Esophagus muscularis mucosa (tissue), 4 donors: Measurements from ENCODE around the gene PRR9. TPM values are rescaled to one million over a fixed set of nuclear protein-coding genes. Genes with fewer than 3 reads are reported as not detected.
"Not testable (repeated sequence)": the region's sequence is repeated elsewhere in the genome, so short reads cannot be mapped to it uniquely, and the experiment has no call there.

Experiments used
- DNase-seq: peaks from one replicate; pipeline ENCODE4 v3.0.0-alpha.2; 2017; ENCODE audit errors: extremely low spot score
- H3K27ac ChIP-seq, 4 donors: fragments of 200-600 bp; sonication (generic); replicated peaks in 1 of 4; 1 replicate in 3 of 4; 2 replicates in 1 of 4; pipeline ENCODE4 v1.5.1; 2016 to 2019; ENCODE audit warnings: mild to moderate bottlenecking in 1 of 4
- H3K27me3 ChIP-seq, 4 donors: fragments of 200-600 bp; sonication (generic); one replicate each; pipeline versions ENCODE4 v1.5.1 to v1.6.0; 2016 to 2019
- H3K36me3 ChIP-seq, 4 donors: fragments of 200-600 bp; sonication (generic); one replicate each; pipeline ENCODE4 v1.5.1; 2016 to 2019
- H3K4me1 ChIP-seq, 4 donors: fragments of 200-600 bp; sonication (generic); one replicate each; pipeline ENCODE4 v1.5.1; 2016 to 2019
- H3K4me3 ChIP-seq, 4 donors: fragments of 200-600 bp; sonication (generic); 1 replicate in 2 of 4; 2 replicates in 2 of 4; pipeline ENCODE4 v1.5.1; 2016 to 2019; ENCODE audit warnings: mild to moderate bottlenecking in 4 of 4, moderate library complexity in 1 of 4
- H3K9me3 ChIP-seq, 4 donors: fragments of 200-600 bp; sonication (generic); 1 replicate in 3 of 4; 2 replicates in 1 of 4; pipeline ENCODE4 v1.5.1; 2016 to 2019
- EP300 ChIP-seq: sonication (generic); formaldehyde crosslinking; IDR thresholded peaks from one replicate; pipeline ENCODE4 v1.6.1; 2017; ENCODE audit warnings: antibody characterized with exemption
- POLR2A ChIP-seq: fragments of 450-650 bp; IDR thresholded peaks from one replicate; pipeline ENCODE4 v1.6.1; 2017; ENCODE audit warnings: antibody characterized with exemption, moderate library complexity, mild to moderate bottlenecking, low read depth
- POLR2AphosphoS5 ChIP-seq, 2 donors: sonication (generic); formaldehyde crosslinking; IDR thresholded peaks; one replicate each; pipeline ENCODE4 v1.6.1; 2017; ENCODE audit warnings: antibody characterized with exemption in 2 of 2
- WGBS: methylation state at CpG from one replicate; pipeline ENCODE4 v1.1.5; 2018; 5-methylcytosine and 5-hydroxymethylcytosine counted together
- intact Hi-C: fragments of 100-400 bp; cut with DNase I; formaldehyde crosslinking; loops from one replicate; pipeline ENCODE4 v1.15.1; 2023
- total RNA-seq, 4 donors: library from RNA; depleted of rRNA; stranded (reverse); fragments of >200 nt; gene quantifications; one replicate each; pipeline versions ENCODE4 v1.1.0 to v1.2.1, GENCODE V29; 2016
- TF ChIP-seq, protein P1 (sequence below), 3 experiments: fragments of 200-600 bp in 2 of 3; fragments of 450-650 bp in 1 of 3; sonication (generic) in 2 of 3; IDR thresholded peaks; one replicate each; pipeline ENCODE4 v1.5.1; 2017 to 2019; ENCODE audit warnings: antibody characterized with exemption in 3 of 3, mild to moderate bottlenecking in 2 of 3, moderate library complexity in 1 of 3

Gene PRR9, protein sequence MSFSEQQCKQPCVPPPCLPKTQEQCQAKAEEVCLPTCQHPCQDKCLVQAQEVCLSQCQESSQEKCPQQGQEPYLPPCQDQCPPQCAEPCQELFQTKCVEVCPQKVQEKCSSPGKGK
- 1 to 10 TPM in 1 of 4 donors, not detected in 3; 1.2 TPM for total RNA-seq

DNA sequence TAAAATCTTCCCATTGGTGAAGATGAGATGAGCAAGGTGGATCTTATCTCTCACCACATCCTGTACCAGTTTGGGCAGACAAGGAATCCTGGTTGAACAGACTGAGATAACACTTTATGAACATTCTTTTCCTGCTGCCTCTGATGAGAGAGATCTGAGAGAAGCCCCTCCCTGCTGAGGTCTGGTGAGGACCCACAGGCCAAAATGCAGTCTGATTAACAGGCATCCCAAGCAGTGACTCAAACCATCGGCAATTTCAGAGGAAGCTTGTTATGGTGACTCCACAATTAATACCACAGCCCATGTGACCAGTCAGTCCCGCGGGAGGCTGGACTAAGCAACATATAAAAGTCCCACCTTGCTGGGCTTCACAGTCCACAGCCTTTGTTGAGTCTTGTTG, at the start of gene PRR9:
Gene PRR9, plus strand, starts transcription at position 373 of the 400 bp plus-strand sequence. CDS start 561 bp downstream, outside the sequence.
- H3K27ac ChIP-seq, result no peak within 1 kb of the TSS
- WGBS, result 92% methylated on average over 3 of the region's 3 CpGs
- H3K4me1 ChIP-seq, result no peaks in the 10 kb centered on the region
- H3K9me3 ChIP-seq, result no peaks in the 10 kb centered on the region
- no peak within 1 kb of the TSS for H3K4me3 ChIP-seq
- no peak for TF ChIP-seq POLR2A
- TF ChIP-seq EP300, result no peak
- TF ChIP-seq, protein P1, sequence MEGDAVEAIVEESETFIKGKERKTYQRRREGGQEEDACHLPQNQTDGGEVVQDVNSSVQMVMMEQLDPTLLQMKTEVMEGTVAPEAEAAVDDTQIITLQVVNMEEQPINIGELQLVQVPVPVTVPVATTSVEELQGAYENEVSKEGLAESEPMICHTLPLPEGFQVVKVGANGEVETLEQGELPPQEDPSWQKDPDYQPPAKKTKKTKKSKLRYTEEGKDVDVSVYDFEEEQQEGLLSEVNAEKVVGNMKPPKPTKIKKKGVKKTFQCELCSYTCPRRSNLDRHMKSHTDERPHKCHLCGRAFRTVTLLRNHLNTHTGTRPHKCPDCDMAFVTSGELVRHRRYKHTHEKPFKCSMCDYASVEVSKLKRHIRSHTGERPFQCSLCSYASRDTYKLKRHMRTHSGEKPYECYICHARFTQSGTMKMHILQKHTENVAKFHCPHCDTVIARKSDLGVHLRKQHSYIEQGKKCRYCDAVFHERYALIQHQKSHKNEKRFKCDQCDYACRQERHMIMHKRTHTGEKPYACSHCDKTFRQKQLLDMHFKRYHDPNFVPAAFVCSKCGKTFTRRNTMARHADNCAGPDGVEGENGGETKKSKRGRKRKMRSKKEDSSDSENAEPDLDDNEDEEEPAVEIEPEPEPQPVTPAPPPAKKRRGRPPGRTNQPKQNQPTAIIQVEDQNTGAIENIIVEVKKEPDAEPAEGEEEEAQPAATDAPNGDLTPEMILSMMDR (IDR thresholded peaks at IDR 0.05), result no peak
- TF ChIP-seq POLR2AphosphoS5 (IDR thresholded peaks at IDR 0.05), result no peak
- intact Hi-C loops, result no loop called here
- peaks cover 0 to 5% (median 0%) of the 10 kb centered on the region in 4 donors for H3K27me3 ChIP-seq
- no peak for DNase-seq
- H3K36me3 ChIP-seq, result no peaks in the 10 kb centered on the region

DNA sequence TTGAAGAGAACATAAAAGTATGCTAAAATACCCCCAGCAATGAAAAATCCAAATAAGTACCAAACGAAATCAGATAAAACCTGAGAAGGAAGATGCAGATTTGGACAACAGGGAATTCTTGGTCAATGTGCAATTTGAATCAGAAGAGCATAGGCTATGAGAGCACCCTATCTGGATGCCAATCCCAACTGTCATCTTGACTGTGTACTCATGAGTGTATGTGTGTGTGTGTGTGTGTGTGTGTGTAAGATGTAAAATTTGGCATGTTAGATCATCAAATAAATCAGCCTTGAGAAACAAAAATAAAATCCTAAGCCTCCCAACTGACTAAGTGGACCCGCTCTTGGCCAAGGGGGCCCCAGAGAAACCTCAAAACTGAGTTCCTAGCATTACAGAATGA, 48.7 kb upstream of the PRR9 start:
- H3K4me1 ChIP-seq, result no peaks in the 10 kb centered on the region
- DNase-seq, result no peak
- TF ChIP-seq, protein P1 (IDR thresholded peaks at IDR 0.05), result no peak
- no peak for TF ChIP-seq POLR2AphosphoS5 (IDR thresholded peaks at IDR 0.05)
- no peak for TF ChIP-seq POLR2A
- TF ChIP-seq EP300, result no peak
- no peaks in the 10 kb centered on the region for H3K27me3 ChIP-seq
- intact Hi-C loops, result no loop called here
- H3K27ac ChIP-seq, result no peak overlapping the region
- WGBS, result 87% methylated on average over 2 of the region's 2 CpGs
- H3K4me3 ChIP-seq, result no peak overlapping the region
- H3K36me3 ChIP-seq, result no peaks in the 10 kb centered on the region
- H3K9me3 ChIP-seq, result no peaks in the 10 kb centered on the region

DNA sequence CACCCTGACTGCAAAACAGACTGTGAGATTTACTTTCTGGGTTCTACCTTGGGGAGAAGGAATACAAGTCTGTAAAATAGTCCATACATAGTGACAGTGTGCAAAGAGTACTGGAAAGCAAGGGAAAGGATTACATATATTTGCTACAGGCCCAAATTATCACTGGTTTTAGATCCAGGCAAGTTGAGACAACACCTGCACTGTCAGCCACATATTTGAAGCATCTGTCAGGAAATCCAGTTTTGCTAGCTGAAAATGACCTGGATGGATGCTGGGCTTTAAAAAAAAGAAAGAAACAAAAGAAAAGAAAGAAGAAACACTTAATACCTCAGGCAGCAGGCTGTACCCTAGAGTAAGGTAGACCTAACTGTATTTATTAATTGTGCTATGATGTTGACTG, 42.8 kb upstream of the PRR9 start:
- Histone ChIP-seq H3K27ac (no peak overlapping the region), H3K4me3 (no peak overlapping the region), H3K4me1 (no peaks in the 10 kb centered on the region), H3K36me3 (no peaks in the 10 kb centered on the region), H3K9me3 (peaks cover 0 to 4% (median 0%) of the 10 kb centered on the region in 4 donors), H3K27me3 (no peaks in the 10 kb centered on the region)
- DNase-seq, result no peak
- intact Hi-C loops, result no loop called here
- no peak for TF ChIP-seq POLR2AphosphoS5 (IDR thresholded peaks at IDR 0.05)
- TF ChIP-seq, protein P1 (IDR thresholded peaks at IDR 0.05), result no peak
- no peak for TF ChIP-seq EP300
- no peak for TF ChIP-seq POLR2A

DNA sequence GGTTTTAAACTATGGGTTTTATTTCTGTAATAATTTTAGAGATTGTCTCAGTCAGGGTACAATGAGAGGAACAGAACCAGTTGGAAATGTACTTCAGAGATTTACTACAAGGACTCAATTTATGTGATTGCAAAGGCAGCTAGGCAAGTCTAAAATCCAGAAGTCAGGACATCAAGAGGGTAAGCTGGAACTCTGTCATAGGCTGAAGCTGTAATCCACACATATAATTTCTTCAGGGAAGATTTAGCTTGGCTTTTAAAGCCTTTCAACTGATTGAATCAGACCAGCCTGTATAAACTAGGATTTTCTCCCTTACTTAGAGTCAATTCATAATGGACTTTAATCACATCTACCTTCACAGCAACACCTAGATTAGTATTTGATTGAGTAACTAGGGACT, 38.5 kb upstream of the PRR9 start:
- DNase-seq, result no peak
- TF ChIP-seq, protein P1 (IDR thresholded peaks at IDR 0.05), result no peak
- TF ChIP-seq POLR2A, result no peak
- TF ChIP-seq EP300, result no peak
- TF ChIP-seq POLR2AphosphoS5 (IDR thresholded peaks at IDR 0.05), result no peak
- Histone ChIP-seq H3K9me3 (peaks cover 0 to 9% (median 4%) of the 10 kb centered on the region in 4 donors), H3K4me1 (no peaks in the 10 kb centered on the region), H3K4me3 (no peak overlapping the region), H3K27me3 (peaks cover 0 to 3% (median 0%) of the 10 kb centered on the region in 4 donors), H3K27ac (no peak overlapping the region), H3K36me3 (no peaks in the 10 kb centered on the region)
- intact Hi-C loops, result no loop called here

DNA sequence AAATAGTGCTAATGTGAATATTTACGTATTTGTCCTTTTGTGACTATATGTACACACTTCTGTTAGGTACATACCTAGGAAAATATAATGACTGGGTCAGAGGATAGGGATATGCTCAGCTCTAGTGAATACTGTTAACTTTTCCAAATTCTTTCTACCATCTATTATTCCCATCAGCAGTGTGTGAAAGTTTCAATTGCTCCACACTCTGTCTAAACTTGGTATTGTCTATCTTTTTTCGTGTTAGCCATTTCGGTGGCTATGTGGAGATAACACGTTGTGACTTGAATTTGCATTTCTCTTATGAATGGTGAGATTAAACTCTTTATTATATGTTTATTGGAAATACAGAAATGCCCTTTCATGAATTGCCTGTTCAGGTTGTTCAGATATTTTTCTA, 36.8 kb upstream of the PRR9 start:
- H3K27ac ChIP-seq, result no peak overlapping the region
- DNase-seq, result no peak
- H3K27me3 ChIP-seq, result peaks cover 0 to 3% (median 0%) of the 10 kb centered on the region in 4 donors
- H3K4me1 ChIP-seq, result no peaks in the 10 kb centered on the region
- H3K36me3 ChIP-seq, result no peaks in the 10 kb centered on the region
- no peak overlapping the region for H3K4me3 ChIP-seq
- peaks cover 0 to 14% (median 9%) of the 10 kb centered on the region in 4 donors for H3K9me3 ChIP-seq
- TF ChIP-seq, protein P1 (IDR thresholded peaks at IDR 0.05), result no peak
- no peak for TF ChIP-seq POLR2A
- TF ChIP-seq EP300, result no peak
- no peak for TF ChIP-seq POLR2AphosphoS5 (IDR thresholded peaks at IDR 0.05)
- intact Hi-C loops, result no loop called here
- WGBS, result 72% methylated on average over 4 of the region's 4 CpGs

DNA sequence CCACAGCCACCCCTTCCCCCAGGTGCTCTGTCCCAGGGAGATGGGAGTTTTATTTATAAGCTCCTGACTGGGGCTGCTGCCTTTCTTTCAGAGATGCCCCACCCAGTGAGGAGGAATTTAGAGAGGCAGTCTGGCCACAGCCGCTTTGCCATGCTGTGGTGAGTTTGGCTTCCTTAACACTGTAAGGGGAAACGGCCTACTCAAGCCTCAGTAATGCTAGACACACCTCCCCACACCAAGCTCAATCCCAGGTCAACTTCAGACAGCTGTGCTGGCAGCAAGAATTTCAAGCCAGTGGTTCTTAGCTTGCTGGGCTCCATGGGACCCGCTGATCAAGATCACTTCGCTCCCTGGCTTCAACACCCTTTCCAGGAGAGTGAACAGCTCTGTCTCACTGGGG, 29.1 kb upstream of the PRR9 start:
- not testable (repeated sequence) for H3K4me3 ChIP-seq, DNase-seq
- WGBS, result 57% methylated on average over 2 of the region's 4 CpGs

More for the DNA sequence above, 29.1 kb upstream of the PRR9 start:
- H3K36me3 ChIP-seq, intact Hi-C loops, H3K27me3 ChIP-seq, H3K27ac ChIP-seq, H3K4me1 ChIP-seq: not testable (repeated sequence)
- H3K9me3 ChIP-seq, result peaks cover 0 to 14% (median 9%) of the 10 kb centered on the region in 4 donors
